HG03442 (cell line): ENCODE data around the gene DPYSL3.

Experiments used
- ATAC-seq: cut with Tn5 transposase; IDR thresholded peaks from one replicate; pipeline ENCODE4 v1.9.1; 2021; ENCODE audit warnings: mild to moderate bottlenecking, moderate library complexity; ENCODE audit not compliant: unreplicated experiment

The DPYSL3 gene

GRCh38 chr5:147441191-147441695 is 68.6 kb downstream of the DPYSL3 start:
- no peak for ATAC-seq

DNA sequence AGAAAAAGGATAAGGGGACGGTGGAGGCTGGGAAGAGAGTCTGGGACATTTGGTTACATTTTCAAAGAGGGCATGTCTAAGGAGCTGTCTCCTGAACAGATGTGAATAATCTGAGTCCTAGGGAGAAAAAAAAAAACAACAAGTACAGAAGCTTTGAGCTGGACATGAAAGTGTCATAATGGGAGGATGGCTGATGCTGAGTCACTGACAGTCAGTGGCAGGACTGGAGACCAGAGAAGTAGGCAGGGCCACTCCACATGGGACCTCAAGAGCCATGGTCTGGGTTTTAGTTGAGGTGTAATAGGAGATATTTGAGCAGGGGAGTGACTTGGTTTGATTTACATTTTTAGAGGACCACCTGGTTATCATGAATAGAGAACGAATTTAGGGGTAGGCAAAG is 70.6 kb downstream of the DPYSL3 start:
- no peak for ATAC-seq

- ATAC-seq, result no peak
Measured at GRCh38 chr5:147437161-147437596, 72.7 kb downstream of the DPYSL3 start.

- ATAC-seq, result peak; percentile 90
Measured at GRCh38 chr5:147436596-147436995, 73.3 kb downstream of the DPYSL3 start.

DNA sequence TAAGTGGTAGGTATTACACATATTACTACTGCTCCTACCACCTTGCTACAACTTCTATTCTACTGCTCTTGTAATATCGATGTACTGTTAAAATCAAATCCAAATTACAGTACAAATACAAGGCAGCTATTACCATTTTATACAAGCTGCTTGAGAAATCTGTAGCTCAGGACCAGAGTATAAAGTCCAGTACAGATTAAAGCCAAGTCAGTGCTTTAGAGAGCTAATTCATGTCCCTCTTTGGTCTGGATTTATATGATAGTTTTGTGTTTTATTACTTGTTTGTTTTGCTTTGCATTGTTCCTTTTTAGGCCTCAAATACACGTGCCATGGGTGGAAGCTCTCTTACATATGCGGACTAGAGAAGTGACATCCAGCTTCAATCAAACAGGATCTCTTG is 75.8 kb downstream of the DPYSL3 start:
- ATAC-seq, result no peak

GRCh38 chr5:147432323-147432722 is 77.5 kb downstream of the DPYSL3 start:
- no peak for ATAC-seq

DNA sequence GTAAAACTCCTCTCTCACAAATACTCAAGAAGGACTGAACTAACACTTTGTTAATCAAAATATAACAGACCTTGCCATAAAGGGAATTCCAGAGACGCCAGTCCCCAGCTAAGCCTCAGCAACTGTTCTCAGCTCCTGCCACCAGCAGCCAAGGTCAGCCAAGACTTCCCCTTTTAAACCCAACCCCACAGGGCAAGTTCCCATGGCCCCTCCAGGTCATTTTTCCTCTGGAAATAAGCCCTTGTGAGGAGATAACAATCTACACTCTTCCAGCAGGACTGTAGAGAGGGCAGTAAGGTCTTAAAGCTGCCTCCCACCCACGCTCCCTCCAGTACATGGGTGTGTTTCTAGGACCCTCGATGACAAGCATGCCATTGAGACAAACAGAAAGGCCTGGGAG is 78.3 kb downstream of the DPYSL3 start:
- ATAC-seq, result no peak

DNA sequence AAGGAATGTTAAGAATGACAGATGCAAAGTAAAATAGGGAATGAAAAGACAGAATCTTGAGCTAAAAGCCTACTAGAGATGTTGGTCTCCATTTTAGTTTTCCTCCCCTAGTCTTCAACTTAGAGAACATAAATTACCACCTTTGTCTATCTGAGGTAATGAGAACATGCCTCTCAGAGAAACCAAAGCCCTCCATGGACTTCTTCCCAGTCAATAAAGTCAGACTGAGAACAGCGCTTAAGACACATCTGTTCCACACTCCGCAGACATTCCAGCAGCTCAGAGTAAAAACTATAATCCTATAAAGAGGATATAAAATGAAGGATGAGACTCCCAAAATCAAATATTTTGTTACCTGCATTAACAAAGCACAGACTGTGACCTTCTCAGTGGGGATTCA is 79.2 kb downstream of the DPYSL3 start:
- ATAC-seq, result no peak

GRCh38 chr5:147427521-147428401 is 82.1 kb downstream of the DPYSL3 start:
- ATAC-seq, result no peak

DNA sequence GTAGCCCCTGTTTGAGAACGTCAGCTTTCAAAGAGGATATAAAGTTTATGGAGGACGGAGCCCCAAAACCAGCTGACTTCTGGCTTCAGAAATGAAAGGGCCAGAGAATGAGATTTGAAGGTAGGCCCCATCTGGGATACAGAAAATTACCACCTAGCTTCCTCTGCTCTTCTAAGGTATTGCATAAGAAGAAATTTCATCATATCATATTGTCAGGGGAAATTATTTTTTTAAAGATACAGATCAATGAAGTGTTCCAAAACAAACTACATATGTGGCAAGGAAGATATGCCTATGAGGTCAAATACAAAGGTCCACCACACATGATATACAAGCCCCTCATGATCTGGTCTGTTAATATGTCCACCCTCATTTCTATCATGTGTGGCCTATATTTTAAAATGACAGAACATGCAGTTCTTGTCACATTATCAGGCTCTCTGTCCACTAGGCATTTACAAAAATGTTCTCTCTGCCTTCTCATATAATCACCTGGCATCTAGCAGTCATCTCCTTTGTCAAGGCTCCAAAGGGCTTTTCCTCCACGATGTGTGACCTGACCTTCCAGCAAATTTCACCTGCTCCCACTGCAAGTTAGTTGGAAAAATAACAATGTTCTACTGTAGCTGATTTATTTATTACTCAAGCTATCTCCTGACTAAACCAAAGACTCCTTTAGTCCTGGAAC is 83.1 kb downstream of the DPYSL3 start:
- ATAC-seq, result no peak

DNA sequence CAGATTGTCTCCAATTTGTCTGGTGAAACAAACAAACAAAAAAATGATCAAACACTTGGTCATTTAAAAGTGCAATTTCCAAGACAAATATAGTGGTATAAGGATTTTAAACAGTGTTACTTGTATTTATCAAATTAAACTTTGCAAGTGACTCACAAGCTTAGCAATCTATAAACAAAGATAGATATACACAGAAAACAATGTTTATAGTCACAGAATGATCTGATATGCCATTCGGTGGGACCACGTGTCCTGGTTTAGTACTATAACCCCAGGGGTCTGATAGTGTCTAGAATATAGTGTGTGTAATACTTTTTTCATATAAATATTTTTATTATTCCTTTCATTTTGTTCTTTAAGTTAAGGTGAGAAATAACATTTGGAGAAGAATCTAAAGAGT is 91.3 kb downstream of the DPYSL3 start:
- ATAC-seq, result no peak

DNA sequence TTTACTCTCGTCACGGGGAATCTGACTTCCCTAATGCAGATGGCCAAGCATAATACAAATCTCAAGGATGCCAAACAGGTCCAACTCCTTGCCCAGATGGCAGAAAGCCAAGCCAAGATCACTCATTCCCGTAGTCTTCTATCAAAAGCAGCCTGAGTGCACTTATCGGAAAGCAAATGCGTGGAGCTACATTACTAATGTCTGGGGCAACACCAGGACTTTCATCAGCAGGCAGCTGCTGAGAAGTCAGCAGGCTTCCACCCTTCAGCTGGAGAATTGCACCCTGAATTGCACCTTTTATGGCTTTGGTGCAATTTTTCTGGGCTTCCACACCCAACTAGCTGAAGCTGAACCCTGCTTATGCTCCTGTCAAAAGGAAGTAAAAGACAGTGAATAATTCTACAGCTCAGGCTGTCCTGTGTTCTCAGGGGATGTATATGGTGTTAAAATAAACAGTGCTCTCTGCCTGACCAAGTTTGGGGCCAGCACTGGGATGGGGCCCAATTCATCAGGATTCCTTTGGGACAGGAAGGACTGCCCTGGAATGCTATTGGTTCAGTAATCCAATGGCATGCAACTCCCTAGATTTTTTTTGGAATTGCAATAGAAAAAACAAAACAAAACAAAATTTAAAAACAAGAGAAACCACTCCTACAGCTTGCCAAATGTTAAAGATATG is 92.6 kb downstream of the DPYSL3 start:
- ATAC-seq, result no peak

DNA sequence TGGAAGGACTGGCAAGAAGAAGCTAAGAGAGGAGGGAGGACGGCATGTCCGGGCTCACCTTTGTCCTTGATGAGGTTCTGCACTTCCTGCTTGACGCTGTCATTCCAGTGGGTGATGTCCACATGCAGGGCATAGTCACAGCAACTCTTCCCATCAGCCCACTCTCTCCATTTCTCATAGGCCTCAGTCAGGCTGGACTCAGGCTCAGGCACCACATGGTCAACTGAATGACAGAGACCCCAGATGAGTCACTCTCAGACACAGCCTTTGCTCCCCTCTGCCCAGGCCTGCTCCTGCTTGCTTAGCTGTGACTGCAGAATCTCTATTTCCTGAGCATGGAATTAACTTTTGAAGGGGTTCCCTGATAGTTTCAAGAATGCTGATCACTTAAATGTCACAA is 94.2 kb downstream of the DPYSL3 start:
- no peak for ATAC-seq

- no peak for ATAC-seq
Measured at GRCh38 chr5:147413266-147413665, 96.6 kb downstream of the DPYSL3 start.

GRCh38 chr5:147412561-147412960 is 97.3 kb downstream of the DPYSL3 start:
- ATAC-seq, result no peak

DNA sequence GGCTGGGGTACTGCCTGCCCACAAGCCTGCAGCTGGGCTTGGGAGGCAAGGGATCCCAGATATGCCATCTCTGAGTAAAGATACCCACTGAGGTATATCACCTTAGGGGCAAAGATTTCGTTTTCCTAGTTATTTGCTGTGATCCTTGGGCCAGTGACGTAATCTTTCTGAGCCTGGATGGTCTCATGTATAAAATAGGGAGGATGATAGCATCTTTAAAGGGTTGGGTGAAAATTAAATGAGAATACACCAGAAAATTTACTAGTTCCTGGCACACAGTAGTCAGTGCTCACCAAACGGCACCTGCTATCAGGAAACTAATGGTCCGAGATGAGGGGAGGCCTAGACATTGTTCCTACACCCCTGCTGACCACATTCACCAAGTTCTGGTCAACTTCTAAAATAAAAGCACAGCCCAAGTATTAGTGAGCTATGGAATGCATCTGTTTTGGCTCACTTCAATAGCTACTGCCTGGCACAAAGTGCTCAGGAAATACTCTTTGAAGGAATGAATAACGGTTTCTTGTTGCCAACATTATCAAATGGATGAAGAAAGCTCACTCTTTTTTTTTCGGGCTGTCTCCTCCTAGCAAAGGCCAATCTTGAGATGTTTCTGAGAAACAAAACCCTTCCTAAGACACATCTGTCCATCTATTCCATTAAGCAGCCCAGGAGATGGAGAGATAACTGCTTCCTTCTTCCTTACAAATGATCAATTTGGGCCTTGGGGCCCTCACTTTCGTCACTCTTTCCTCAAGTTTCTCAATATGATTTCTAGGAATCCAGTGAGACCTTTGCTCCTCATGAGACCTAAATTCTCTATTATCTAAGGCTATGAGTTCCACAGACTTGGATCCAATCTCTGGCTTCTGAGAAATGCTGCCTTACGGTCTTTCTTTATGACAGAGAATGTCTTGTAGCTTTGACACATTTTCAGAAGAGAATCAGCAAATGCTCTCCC is 98.2 kb downstream of the DPYSL3 start:
- no peak for ATAC-seq

DNA sequence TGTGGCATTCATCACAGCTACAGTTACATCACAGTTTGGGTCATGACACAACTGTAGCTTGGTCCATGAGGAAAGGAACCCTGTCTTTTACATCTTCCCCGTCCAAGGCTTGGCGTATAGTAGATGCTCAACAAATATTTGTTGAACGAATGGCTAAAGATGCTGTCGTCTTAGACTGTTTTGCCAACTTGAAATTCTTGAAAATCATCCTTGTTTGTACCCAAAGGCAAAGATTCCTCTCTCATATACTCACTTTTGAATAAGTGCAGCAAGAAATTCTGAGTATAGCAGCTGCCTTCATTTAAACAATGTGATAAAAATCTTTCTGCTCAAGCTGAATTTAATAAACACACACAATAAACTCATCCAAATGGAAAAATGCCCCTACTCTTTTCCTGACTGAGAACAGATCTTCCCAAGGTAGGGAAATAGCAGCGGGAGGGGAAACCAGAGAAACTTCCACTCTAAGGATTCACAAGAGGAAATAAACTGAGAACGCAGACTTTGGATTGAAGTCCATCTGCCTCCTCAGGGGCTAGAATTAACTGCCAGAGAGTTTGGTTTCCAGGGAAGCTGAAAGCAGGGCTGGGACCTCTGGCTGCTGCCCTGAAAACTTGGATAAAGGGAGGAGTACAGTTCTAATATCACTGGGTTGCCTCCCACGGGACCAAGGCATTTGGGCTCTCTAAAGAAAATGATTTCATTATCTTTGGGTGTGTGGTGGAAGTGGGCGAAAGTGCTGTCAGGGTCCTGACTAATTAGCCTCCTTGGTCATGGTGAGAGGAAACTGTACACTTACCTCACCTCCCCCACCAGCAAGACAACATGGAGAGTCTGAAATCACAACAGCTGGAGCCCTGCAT is 99.1 kb downstream of the DPYSL3 start:
- no peak for ATAC-seq

DNA sequence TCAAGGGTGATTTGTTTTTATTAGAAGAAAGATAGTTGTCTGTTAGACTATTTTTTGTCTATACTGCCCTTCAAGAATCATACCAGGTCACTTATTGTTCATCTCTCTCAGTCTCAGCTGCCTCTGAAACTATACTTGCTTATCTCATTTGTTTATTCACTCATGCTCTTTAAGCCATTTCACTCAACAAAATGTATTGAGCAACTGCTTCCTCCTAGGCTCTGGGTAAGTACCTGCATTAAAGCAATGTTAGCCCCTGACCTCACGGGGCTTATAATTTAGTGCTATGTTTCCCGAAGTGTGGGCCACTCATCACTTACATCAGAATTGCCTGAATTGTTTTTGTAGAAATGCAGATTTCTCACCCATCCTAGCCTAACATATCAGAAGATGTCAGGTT is 100.9 kb downstream of the DPYSL3 start:
- ATAC-seq, result no peak

DNA sequence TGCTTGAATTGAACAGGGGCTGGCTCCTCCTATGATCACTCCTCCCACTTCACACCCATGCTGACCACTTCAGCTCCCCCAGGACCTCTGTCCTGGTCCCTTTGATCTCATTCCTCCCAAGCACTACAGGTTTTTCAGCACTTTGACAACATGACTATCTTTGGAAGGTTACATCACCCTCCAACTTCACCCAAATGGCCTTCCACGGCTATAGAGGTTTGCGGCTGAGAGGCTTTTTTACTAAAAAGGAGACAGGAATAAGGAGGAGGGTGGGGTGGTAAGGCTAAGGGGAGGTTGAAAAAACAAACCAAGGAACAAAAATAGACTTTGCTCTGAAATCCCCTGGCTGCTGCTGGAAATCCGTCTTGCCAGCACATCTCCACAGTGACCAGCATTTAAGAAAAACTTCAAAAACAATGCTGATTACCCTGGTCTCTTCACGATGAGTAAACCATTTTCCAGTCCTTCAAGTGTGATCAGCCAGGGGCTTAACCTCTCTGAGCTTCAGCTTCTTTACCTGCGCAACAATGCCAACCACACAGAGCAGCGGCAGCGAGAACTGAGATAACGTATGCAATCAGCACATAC is 102.7 kb downstream of the DPYSL3 start:
- ATAC-seq, result no peak
